ENCODE data around the gene MEGF9.
"Not testable (repeated sequence)": the region's sequence is repeated elsewhere in the genome, so short reads cannot be mapped to it uniquely, and the experiment has no call there.

Gene MEGF9

GRCh38 chr9:120653762-120654161, 60.5 kb downstream of the MEGF9 start:
- no peak for DNase-seq

- DNase-seq: no peak
Measured at GRCh38 chr9:120652934-120653333, 61.3 kb downstream of the MEGF9 start.

- no peak for DNase-seq
Measured at GRCh38 chr9:120650352-120650751, 63.9 kb downstream of the MEGF9 start.

- no peak for DNase-seq
Measured at GRCh38 chr9:120648581-120649197, 65.6 kb downstream of the MEGF9 start.

GRCh38 chr9:120646948-120647347, 67.3 kb downstream of the MEGF9 start:
- no peak for DNase-seq

- no peak for DNase-seq
Measured at GRCh38 chr9:120645760-120646159, 68.5 kb downstream of the MEGF9 start.

GRCh38 chr9:120643061-120643460, 71.2 kb downstream of the MEGF9 start:
- no peak for DNase-seq

GRCh38 chr9:120642129-120642770, 72.0 kb downstream of the MEGF9 start:
- DNase-seq: no peak

- DNase-seq: not testable (repeated sequence)
Measured at GRCh38 chr9:120640874-120641273, 73.4 kb downstream of the MEGF9 start.

GRCh38 chr9:120640380-120640779, 73.9 kb downstream of the MEGF9 start:
- no peak for DNase-seq

- no peak for DNase-seq
Measured at GRCh38 chr9:120637919-120638318, 76.4 kb downstream of the MEGF9 start.

GRCh38 chr9:120636194-120636957, 77.9 kb downstream of the MEGF9 start:
- DNase-seq: no peak

- DNase-seq: no peak
Measured at GRCh38 chr9:120635011-120635410, 79.3 kb downstream of the MEGF9 start.

- no peak for DNase-seq
Measured at GRCh38 chr9:120630333-120630732, 83.9 kb downstream of the MEGF9 start.

- DNase-seq: not testable (repeated sequence)
Measured at GRCh38 chr9:120628925-120629497, 85.3 kb downstream of the MEGF9 start.

GRCh38 chr9:120628207-120628924, 85.9 kb downstream of the MEGF9 start:
- no peak for DNase-seq

- no peak for DNase-seq
Measured at GRCh38 chr9:120627073-120627472, 87.2 kb downstream of the MEGF9 start.

GRCh38 chr9:120626512-120626911, 87.8 kb downstream of the MEGF9 start:
- DNase-seq: no peak

- DNase-seq: no peak
Measured at GRCh38 chr9:120625222-120625621, 89.0 kb downstream of the MEGF9 start.

GRCh38 chr9:120622790-120623189, 91.5 kb downstream of the MEGF9 start:
- DNase-seq: no peak

- no peak for DNase-seq
Measured at GRCh38 chr9:120621941-120622340, 92.3 kb downstream of the MEGF9 start.

GRCh38 chr9:120619751-120620655, 94.3 kb downstream of the MEGF9 start:
- peak; percentile 40 to 48 for DNase-seq
